GM19043 (cell line): ENCODE data around the gene PRLR.

Experiments
- ATAC-seq: cut with Tn5 transposase; IDR thresholded peaks from one replicate; pipeline ENCODE4 v1.9.1; 2021; ENCODE audit warnings: low read depth; ENCODE audit not compliant: unreplicated experiment

Gene PRLR

GRCh38 chr5:35236770-35237169 lies 6.5 kb upstream of the PRLR start:
- no peak for ATAC-seq

GRCh38 chr5:35233601-35234000 lies 3.3 kb upstream of the PRLR start:
- no peak for ATAC-seq

- ATAC-seq, result no peak
These were observed 2.8 kb upstream of the PRLR start for GRCh38 chr5:35233121-35233520.

GRCh38 chr5:35232124-35232523 lies 1.8 kb upstream of the PRLR start:
- no peak for ATAC-seq

- ATAC-seq, result peak; percentile 54
These were observed 930 bp downstream of the PRLR start for GRCh38 chr5:35229076-35230037.

- ATAC-seq, result no peak
These were observed 2.0 kb downstream of the PRLR start for GRCh38 chr5:35228310-35228709.

GRCh38 chr5:35227720-35228119 lies 2.6 kb downstream of the PRLR start:
- ATAC-seq, result no peak

GRCh38 chr5:35223787-35224395 lies 6.4 kb downstream of the PRLR start:
- ATAC-seq, result no peak

- ATAC-seq, result no peak
These were observed 9.3 kb downstream of the PRLR start for GRCh38 chr5:35220967-35221366.

- no peak for ATAC-seq
These were observed 11.3 kb downstream of the PRLR start for GRCh38 chr5:35218981-35219380.

GRCh38 chr5:35214051-35214450 lies 16.2 kb downstream of the PRLR start:
- no peak for ATAC-seq

GRCh38 chr5:35213608-35214007 lies 16.7 kb downstream of the PRLR start:
- ATAC-seq, result no peak

- ATAC-seq, result peak; percentile 71
These were observed 17.9 kb downstream of the PRLR start for GRCh38 chr5:35212122-35212982.

GRCh38 chr5:35209862-35210261 lies 20.4 kb downstream of the PRLR start:
- ATAC-seq, result no peak

- ATAC-seq, result no peak
These were observed 24.7 kb downstream of the PRLR start for GRCh38 chr5:35205606-35206005.

GRCh38 chr5:35205186-35205585 lies 25.1 kb downstream of the PRLR start:
- no peak for ATAC-seq

GRCh38 chr5:35203403-35203802 lies 26.9 kb downstream of the PRLR start:
- no peak for ATAC-seq

GRCh38 chr5:35202319-35203111 lies 27.8 kb downstream of the PRLR start:
- ATAC-seq, result no peak

GRCh38 chr5:35201291-35201690 lies 29.0 kb downstream of the PRLR start:
- ATAC-seq, result no peak

GRCh38 chr5:35199886-35200285 lies 30.4 kb downstream of the PRLR start:
- no peak for ATAC-seq
